ENCODE measurements around the gene TFPT. TPM values are rescaled to one million over a fixed set of nuclear protein-coding genes. Genes with fewer than 3 reads are reported as not detected.
A peak's percentile ranks its signal among the peaks of the same experiment; 100 is the strongest.

TFPT gene
- total and polyA plus RNA-seq, 4 experiments from 2014 or later: 17.2 to 31.0 (median 18.3) TPM

DNA sequence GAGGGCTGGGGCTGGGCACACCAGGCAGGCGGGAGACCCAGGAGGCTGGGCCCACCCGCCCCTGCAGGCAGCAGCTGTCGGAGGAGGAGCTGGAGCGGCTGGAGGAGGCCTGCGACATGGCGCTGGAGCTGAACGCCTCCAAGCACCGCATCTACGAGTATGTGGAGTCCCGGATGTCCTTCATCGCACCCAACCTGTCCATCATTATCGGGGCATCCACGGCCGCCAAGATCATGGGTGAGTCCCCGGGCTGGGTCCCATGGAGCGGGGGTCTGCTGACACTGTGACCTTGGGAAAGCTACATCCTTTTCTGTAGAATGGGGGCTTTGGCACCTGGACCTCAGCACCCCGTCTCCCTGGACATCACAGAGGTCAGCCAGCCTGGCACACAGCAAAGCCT, 8.2 kb upstream of the TFPT start:
- H3K36me3 ChIP-seq (ENCODE audit: insufficient read depth, low read length): peaks cover 72% of the 10 kb centered on the region

DNA sequence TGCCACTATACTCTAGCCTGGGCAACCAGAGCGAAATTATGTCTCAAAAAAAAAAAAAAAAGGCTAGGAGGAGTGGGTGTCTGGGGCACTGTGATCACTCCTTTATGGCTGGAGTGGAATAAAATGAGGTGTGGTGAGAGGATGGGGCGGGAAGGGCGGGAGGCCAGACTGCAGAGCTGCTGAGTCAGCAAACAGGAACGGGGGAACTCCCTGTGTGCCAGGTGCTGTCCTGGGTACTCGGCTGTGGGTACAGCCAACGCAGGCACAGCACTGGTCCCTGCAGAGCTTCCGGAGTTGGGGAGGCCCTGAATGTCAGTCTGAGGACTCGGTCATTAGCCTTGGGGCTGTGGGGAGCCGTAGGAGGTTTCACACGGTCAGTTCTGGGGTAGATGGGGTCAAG, 5.8 kb upstream of the TFPT start:
- no peak overlapping the region for H3K4me3 Mint-ChIP-seq
- DNase-seq: no peak
- Histone ChIP-seq H3K36me3 (ENCODE audit: insufficient read depth, low read length) (peaks cover 60% of the 10 kb centered on the region), H3K27ac (ENCODE audit: low read depth, low read length) (no peak overlapping the region), H3K4me1 (ENCODE audit: insufficient read depth, low read length) (peaks cover 11% of the 10 kb centered on the region), H3K27me3 (ENCODE audit: insufficient read depth, low read length) (no peaks in the 10 kb centered on the region), H3K9me3 (ENCODE audit: control insufficient read depth in 1 of 2, low read length in 2 of 2) (no peaks in the 10 kb centered on the region), H3K4me3 (ENCODE audit: low read length in 2 of 2) (no peak overlapping the region)
- ChIA-PET POLR2A (ENCODE audit: partially characterized antibody) (no interaction called here), CTCF (ENCODE audit: partially characterized antibody) (no interaction called here)
- intact Hi-C loops (cut with micrococcal nuclease): no loop called here
- peaks cover 37 to 54% of the 10 kb centered on the region in 2 donors for H3K36me3 Mint-ChIP-seq
- peaks cover 0 to 2% (median 0%) of the 10 kb centered on the region in 8 donors for H3K9me3 Mint-ChIP-seq
- H3K4me1 Mint-ChIP-seq: peaks cover 5 to 11% (median 10%) of the 10 kb centered on the region in 4 donors
- H3K27ac Mint-ChIP-seq: no peak overlapping the region
- H3K27me3 Mint-ChIP-seq: no peaks in the 10 kb centered on the region

More for the DNA sequence above, 8.2 kb upstream of the TFPT start:
- H3K9me3 Mint-ChIP-seq: peaks cover 0 to 2% (median 0%) of the 10 kb centered on the region in 8 donors
- no peak overlapping the region for H3K27ac Mint-ChIP-seq
- Histone ChIP-seq H3K27me3 (ENCODE audit: insufficient read depth, low read length) (no peaks in the 10 kb centered on the region), H3K9me3 (ENCODE audit: control insufficient read depth in 1 of 2, low read length in 2 of 2) (no peaks in the 10 kb centered on the region), H3K27ac (ENCODE audit: low read depth, low read length) (no peak overlapping the region), H3K4me3 (ENCODE audit: low read length in 2 of 2) (no peak overlapping the region), H3K4me1 (ENCODE audit: insufficient read depth, low read length) (no peaks in the 10 kb centered on the region)
- ChIA-PET CTCF (ENCODE audit: partially characterized antibody) (no interaction called here), POLR2A (ENCODE audit: partially characterized antibody) (interaction anchor here (1.1 to 2.3 kb wide), 3 partner anchors 8 to 35 kb away, joined by 3 to 11 read pairs (median 4); partner anchors contain the start of genes PRPF31 and TFPT)
- no peak for DNase-seq
- intact Hi-C loops (cut with micrococcal nuclease): no loop called here
- H3K4me3 Mint-ChIP-seq: no peak overlapping the region
- H3K4me1 Mint-ChIP-seq: peaks cover 0 to 1% (median 0%) of the 10 kb centered on the region in 4 donors
- no peaks in the 10 kb centered on the region for H3K27me3 Mint-ChIP-seq
- peaks cover 36 to 58% of the 10 kb centered on the region in 2 donors for H3K36me3 Mint-ChIP-seq

DNA sequence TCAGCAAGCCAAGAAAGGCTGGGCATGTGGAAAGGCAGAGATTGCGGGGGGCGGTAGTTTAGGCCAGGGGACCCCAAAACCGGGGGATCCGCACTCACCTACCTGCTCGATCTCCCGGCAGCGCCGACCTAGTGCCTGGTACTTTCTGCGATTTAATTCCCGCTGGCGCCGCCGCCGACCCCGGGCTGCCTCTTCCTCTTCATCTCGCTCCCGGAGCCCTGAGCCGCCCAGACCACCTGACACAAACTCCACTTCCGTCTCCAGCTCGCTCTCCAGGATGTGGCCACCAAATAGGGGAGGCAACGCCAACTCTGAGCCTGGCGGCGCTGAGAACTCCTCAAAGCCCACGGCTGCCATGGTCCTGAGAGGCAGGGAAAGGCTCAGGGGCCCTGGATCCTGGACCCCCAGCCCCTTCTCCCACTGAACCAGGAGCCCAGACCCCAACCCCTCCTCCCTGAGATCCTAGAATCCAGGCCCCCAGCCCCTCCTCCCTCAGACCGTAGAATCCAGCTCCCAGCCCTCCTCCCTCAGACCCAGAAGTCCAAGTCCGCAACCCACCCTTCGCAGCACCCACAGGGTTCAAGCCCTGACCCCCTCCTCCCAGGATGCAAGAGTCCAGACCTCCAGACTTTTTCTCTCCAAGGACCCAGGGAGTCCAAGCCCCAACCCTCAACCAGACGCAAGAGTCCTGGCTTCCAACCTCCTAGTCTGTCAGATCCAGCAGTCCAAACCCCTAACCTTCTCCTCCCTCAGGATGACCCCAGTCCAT, 933 bp downstream of the TFPT start:
- no peaks in the 10 kb centered on the region for H3K27me3 ChIP-seq (ENCODE audit: insufficient read depth, low read length)
- peaks cover 27% of the 10 kb centered on the region for H3K4me1 ChIP-seq (ENCODE audit: insufficient read depth, low read length)
- Mint-ChIP-seq H3K36me3 (peaks cover 20 to 38% of the 10 kb centered on the region in 2 donors), H3K27ac (peak overlapping the region; percentile 91 to 97 (median 95)), H3K4me3 (peak overlapping the region; percentile 86 to 99 (median 95)), H3K9me3 (peaks cover 0 to 6% (median 0%) of the 10 kb centered on the region in 8 donors), H3K4me1 (peaks cover 22 to 44% (median 29%) of the 10 kb centered on the region in 4 donors), H3K27me3 (peaks cover 0 to 2% of the 10 kb centered on the region in 2 donors)
- peaks cover 17% of the 10 kb centered on the region for H3K36me3 ChIP-seq (ENCODE audit: insufficient read depth, low read length)
- no peaks in the 10 kb centered on the region for H3K9me3 ChIP-seq (ENCODE audit: control insufficient read depth in 1 of 2, low read length in 2 of 2)
- POLR2A ChIA-PET (ENCODE audit: partially characterized antibody): interaction anchor here (1.0 to 5.1 kb wide), 18 partner anchors 10 to 720 kb away, joined by 3 to 113 read pairs (median 9); partner anchors contain the start of genes CNOT3, LENG1, LENG8 and LENG9
- DNase-seq: peak; percentile 38 to 72 (median 47)
- H3K27ac ChIP-seq (ENCODE audit: low read depth, low read length): peak overlapping the region; percentile 75
- intact Hi-C loops (cut with micrococcal nuclease): loop anchor here (1.0 to 10.0 kb wide), 7 partner anchors 12 to 590 kb away; partner anchors contain the start of genes CNOT3, LENG1, LENG8 and NDUFA3
- peak overlapping the region; percentile 80 to 81 for H3K4me3 ChIP-seq (ENCODE audit: low read length in 2 of 2)
- CTCF ChIA-PET (ENCODE audit: partially characterized antibody): interaction anchor here (1.2 to 3.0 kb wide), 4 partner anchors 12 to 45 kb away, joined by 3 to 13 read pairs (median 10); partner anchors contain the start of genes CNOT3, LENG1 and NDUFA3

DNA sequence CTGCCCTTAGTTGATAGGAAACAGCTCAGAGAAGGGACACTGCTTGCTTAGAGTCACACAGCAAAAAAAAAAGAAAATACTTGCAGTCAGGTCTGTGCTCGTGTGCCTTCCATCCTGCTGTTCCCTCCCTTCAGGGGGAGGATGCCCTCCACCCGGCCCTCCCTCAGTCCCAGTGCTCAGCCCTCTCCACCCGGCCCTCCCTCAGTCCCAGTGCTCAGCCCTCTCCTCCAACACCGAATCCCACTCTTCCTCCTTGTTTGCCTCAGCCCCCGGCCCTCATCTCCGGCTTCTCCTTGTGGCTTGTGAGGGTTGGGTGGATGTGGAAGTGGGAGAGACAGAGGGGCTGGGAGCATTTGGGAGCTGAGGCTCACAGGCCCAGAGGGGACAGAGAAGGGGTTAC, 5.8 kb downstream of the TFPT start:
- H3K27ac Mint-ChIP-seq: no peak overlapping the region
- intact Hi-C loops (cut with micrococcal nuclease): loop anchor here (10.0 kb wide), 2 partner anchors 585 to 1545 kb away; partner anchors contain the start of gene U2AF2
- no peak for DNase-seq

DNA sequence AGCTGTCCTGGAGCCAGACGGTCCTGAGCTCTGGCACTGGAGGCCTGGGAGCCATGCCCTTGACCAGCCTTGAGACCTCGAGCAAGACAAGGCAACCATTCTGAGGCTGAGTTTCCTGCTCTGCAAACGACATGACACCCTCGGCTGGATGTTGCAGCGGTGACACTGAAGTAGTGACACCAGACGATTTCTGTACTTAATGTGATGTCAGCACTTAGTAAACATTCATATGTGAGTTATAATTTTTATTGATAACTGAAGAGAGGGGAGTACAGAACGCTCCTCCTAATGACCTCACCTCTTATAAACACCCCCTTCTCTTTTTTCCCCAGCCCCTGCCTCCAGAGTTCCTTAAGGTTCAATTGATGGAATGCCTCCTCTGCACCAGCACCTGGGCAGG, 7.0 kb downstream of the TFPT start:
- no peaks in the 10 kb centered on the region for H3K27me3 Mint-ChIP-seq
- intact Hi-C loops (cut with micrococcal nuclease): loop anchor here (10.0 kb wide), 1 partner anchor 1546 kb away; the partner anchor contains the start of gene U2AF2
- no peaks in the 10 kb centered on the region for H3K27me3 ChIP-seq (ENCODE audit: insufficient read depth, low read length)
- no peak overlapping the region for H3K4me3 Mint-ChIP-seq
- H3K4me3 ChIP-seq (ENCODE audit: low read length in 2 of 2): no peak overlapping the region
- ChIA-PET CTCF (ENCODE audit: partially characterized antibody) (no interaction called here), POLR2A (ENCODE audit: partially characterized antibody) (interaction anchor here (1.3 kb wide), 1 partner anchor 28 kb away, joined by 4 read pairs; the partner anchor contains the start of gene CNOT3)
- H3K27ac Mint-ChIP-seq: no peak overlapping the region
- H3K9me3 Mint-ChIP-seq: no peaks in the 10 kb centered on the region
- H3K36me3 ChIP-seq (ENCODE audit: insufficient read depth, low read length): peaks cover 43% of the 10 kb centered on the region
- no peak for DNase-seq
- H3K4me1 Mint-ChIP-seq: peaks cover 5 to 22% (median 12%) of the 10 kb centered on the region in 4 donors
- no peak overlapping the region for H3K27ac ChIP-seq (ENCODE audit: low read depth, low read length)
- no peaks in the 10 kb centered on the region for H3K9me3 ChIP-seq (ENCODE audit: control insufficient read depth in 1 of 2, low read length in 2 of 2)
- H3K4me1 ChIP-seq (ENCODE audit: insufficient read depth, low read length): peaks cover 11% of the 10 kb centered on the region
- H3K36me3 Mint-ChIP-seq: peaks cover 23 to 47% of the 10 kb centered on the region in 2 donors

More for the DNA sequence above, 5.8 kb downstream of the TFPT start:
- ChIA-PET CTCF (ENCODE audit: partially characterized antibody) (no interaction called here), POLR2A (ENCODE audit: partially characterized antibody) (interaction anchor here (1.3 kb wide), 1 partner anchor 27 kb away, joined by 4 read pairs; the partner anchor contains the start of gene CNOT3)
- Histone ChIP-seq H3K9me3 (ENCODE audit: control insufficient read depth in 1 of 2, low read length in 2 of 2) (no peaks in the 10 kb centered on the region), H3K27me3 (ENCODE audit: insufficient read depth, low read length) (no peaks in the 10 kb centered on the region), H3K27ac (ENCODE audit: low read depth, low read length) (no peak overlapping the region), H3K4me1 (ENCODE audit: insufficient read depth, low read length) (peaks cover 10% of the 10 kb centered on the region), H3K36me3 (ENCODE audit: insufficient read depth, low read length) (peaks cover 43% of the 10 kb centered on the region), H3K4me3 (ENCODE audit: low read length in 2 of 2) (no peak overlapping the region)
- Mint-ChIP-seq H3K9me3 (no peaks in the 10 kb centered on the region), H3K36me3 (peaks cover 23 to 48% of the 10 kb centered on the region in 2 donors), H3K4me1 (peaks cover 8 to 24% (median 18%) of the 10 kb centered on the region in 4 donors), H3K27me3 (no peaks in the 10 kb centered on the region), H3K4me3 (no peak overlapping the region)

DNA sequence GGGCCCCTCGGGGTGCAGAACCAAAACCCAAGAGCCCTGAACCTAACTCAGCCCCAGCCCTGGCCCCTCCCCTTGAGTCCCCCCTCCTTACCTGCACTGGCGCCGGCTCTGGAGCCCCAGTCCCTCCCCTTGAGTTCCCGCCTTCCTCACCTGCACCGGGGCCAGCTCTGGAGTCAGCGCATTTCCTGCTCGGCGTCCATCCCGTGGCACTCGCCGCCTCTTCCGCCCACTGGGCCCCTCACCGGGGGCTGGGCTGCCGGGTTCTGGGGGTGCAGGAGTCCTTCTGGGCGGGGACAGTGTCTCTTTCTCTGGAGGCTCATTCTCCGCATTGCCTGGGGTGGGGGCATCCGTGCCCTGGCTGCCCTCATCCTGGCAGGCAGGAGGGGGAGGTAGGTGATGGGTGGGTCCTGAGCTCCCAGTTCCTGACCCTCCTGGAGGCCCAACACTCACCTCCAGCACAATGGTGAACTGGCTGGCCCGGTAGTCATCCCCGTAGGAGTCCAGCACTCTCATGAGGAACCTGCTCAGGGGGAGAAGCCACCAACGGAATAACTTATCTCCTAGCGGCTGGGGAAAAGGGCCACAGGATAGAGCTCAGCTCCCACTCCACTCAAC, 7.5 kb downstream of the TFPT start:
- intact Hi-C loops (cut with micrococcal nuclease): loop anchor here (10.0 kb wide), 1 partner anchor 1547 kb away; the partner anchor contains the start of gene U2AF2
- Mint-ChIP-seq H3K4me1 (peaks cover 6 to 22% (median 15%) of the 10 kb centered on the region in 4 donors), H3K27me3 (no peaks in the 10 kb centered on the region), H3K9me3 (no peaks in the 10 kb centered on the region), H3K27ac (no peak overlapping the region), H3K4me3 (no peak overlapping the region), H3K36me3 (peaks cover 23 to 50% of the 10 kb centered on the region in 2 donors)
- no peaks in the 10 kb centered on the region for H3K27me3 ChIP-seq (ENCODE audit: insufficient read depth, low read length)
- POLR2A ChIA-PET (ENCODE audit: partially characterized antibody): interaction anchor here (1.0 kb wide), 2 partner anchors 10 to 29 kb away, joined by 4 to 5 read pairs; partner anchors contain the start of gene CNOT3
- no peak overlapping the region for H3K27ac ChIP-seq (ENCODE audit: low read depth, low read length)
- no peak overlapping the region for H3K4me3 ChIP-seq (ENCODE audit: low read length in 2 of 2)
- peaks cover 16% of the 10 kb centered on the region for H3K4me1 ChIP-seq (ENCODE audit: insufficient read depth, low read length)
- CTCF ChIA-PET (ENCODE audit: partially characterized antibody): no interaction called here
- peaks cover 43% of the 10 kb centered on the region for H3K36me3 ChIP-seq (ENCODE audit: insufficient read depth, low read length)
- no peaks in the 10 kb centered on the region for H3K9me3 ChIP-seq (ENCODE audit: control insufficient read depth in 1 of 2, low read length in 2 of 2)
- no peak for DNase-seq

All from CD4-positive, alpha-beta memory T cell (primary cell).